GM23248 (cell line): ENCODE measurements around the gene CPLX3.

Source experiments
- EZH2 ChIP-seq: fragments of 200-600 bp; sonication (generic); IDR thresholded peaks from 2 replicates; pipeline ENCODE4 v1.6.1; 2018; ENCODE audit warnings: antibody characterized with exemption, mild to moderate bottlenecking; ENCODE audit not compliant: insufficient read depth, poor library complexity, severe bottlenecking
- EZH2phosphoT487 ChIP-seq: fragments of 200-600 bp; sonication (generic); IDR thresholded peaks from 2 replicates; pipeline ENCODE4 v1.6.1; 2018; ENCODE audit warnings: antibody characterized with exemption, moderate library complexity, mild to moderate bottlenecking, low read depth; ENCODE audit not compliant: insufficient read depth

DNA sequence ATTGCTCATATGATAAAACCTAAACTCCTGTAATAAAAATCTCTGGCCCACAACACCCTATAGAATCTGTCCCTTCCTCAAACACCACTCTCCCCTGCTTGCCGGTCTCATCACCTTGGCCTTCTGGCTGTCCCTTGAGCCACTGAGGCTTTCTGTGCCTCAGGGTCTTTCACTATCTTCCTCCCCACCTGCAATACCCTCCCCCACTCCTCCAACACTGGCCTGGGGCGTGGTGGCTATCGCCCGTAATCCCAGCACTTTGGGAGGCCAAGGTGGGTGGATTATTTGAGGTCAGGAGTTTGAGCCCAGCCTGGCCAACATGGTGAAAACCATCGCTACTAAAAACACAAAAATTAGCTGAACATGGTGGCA, 47.8 kb upstream of the CPLX3 start:
- TF ChIP-seq EZH2phosphoT487 (no peak), EZH2 (no peak)
